Thoracic aorta (tissue), 2 donors: Measurements from ENCODE around the gene CDH23. TPM values are rescaled to one million over a fixed set of nuclear protein-coding genes. Genes with fewer than 3 reads are reported as not detected.

ENCODE experiments used
- ATAC-seq: fragments of 150-250 bp; one replicate; pipeline ENCODE4 v1.8.0; 2017; ENCODE audit warnings: low read depth; ENCODE audit not compliant: insufficient number of reproducible peaks, low FRiP score
- DNase-seq: peaks from one replicate; pipeline ENCODE4 v3.0.0-alpha.2; 2020; ENCODE audit warnings: low spot score
- H3K27ac ChIP-seq, 2 donors: fragments of 200-600 bp; sonication (generic); 1 replicate in 1 of 2; 2 replicates in 1 of 2; pipeline ENCODE4 v1.5.1; 2016; ENCODE audit warnings: mild to moderate bottlenecking in 2 of 2, moderate library complexity in 2 of 2
- H3K27me3 ChIP-seq: fragments of 200-600 bp; sonication (generic); replicated peaks from 2 replicates; pipeline ENCODE4 v1.6.0; 2016; ENCODE audit warnings: mild to moderate bottlenecking; ENCODE audit not compliant: insufficient read depth
- H3K36me3 ChIP-seq: fragments of 200-600 bp; sonication (generic); one replicate; pipeline ENCODE4 v1.5.1; 2016
- H3K4me1 ChIP-seq, 2 donors: fragments of 200-600 bp; sonication (generic); 1 replicate in 1 of 2; 2 replicates in 1 of 2; pipeline versions ENCODE4 v1.5.1 to v1.6.0; 2016; ENCODE audit warnings: low read depth in 2 of 2, mild to moderate bottlenecking in 1 of 2; ENCODE audit not compliant: control insufficient read depth in 1 of 2
- H3K4me3 ChIP-seq: fragments of 200-600 bp; sonication (generic); 2 replicates; pipeline ENCODE4 v1.5.1; 2016; ENCODE audit warnings: mild to moderate bottlenecking
- H3K9me3 ChIP-seq: fragments of 200-600 bp; sonication (generic); 2 replicates; pipeline ENCODE4 v1.5.1; 2016
- total RNA-seq, 2 donors: library from RNA; depleted of rRNA; stranded (reverse); fragments of >200 nt; gene quantifications; one replicate each; pipeline versions ENCODE4 v1.1.0 to v1.2.3, GENCODE V29; 2016
- TF ChIP-seq, protein P1 (sequence below): fragments of 200-600 bp; sonication (generic); IDR thresholded peaks from one replicate; pipeline ENCODE4 v1.5.1; 2019; ENCODE audit warnings: antibody characterized with exemption

Gene CDH23
- total RNA-seq, 2 donors from 2014 or later, result 10.6 to 10.8 TPM

DNA sequence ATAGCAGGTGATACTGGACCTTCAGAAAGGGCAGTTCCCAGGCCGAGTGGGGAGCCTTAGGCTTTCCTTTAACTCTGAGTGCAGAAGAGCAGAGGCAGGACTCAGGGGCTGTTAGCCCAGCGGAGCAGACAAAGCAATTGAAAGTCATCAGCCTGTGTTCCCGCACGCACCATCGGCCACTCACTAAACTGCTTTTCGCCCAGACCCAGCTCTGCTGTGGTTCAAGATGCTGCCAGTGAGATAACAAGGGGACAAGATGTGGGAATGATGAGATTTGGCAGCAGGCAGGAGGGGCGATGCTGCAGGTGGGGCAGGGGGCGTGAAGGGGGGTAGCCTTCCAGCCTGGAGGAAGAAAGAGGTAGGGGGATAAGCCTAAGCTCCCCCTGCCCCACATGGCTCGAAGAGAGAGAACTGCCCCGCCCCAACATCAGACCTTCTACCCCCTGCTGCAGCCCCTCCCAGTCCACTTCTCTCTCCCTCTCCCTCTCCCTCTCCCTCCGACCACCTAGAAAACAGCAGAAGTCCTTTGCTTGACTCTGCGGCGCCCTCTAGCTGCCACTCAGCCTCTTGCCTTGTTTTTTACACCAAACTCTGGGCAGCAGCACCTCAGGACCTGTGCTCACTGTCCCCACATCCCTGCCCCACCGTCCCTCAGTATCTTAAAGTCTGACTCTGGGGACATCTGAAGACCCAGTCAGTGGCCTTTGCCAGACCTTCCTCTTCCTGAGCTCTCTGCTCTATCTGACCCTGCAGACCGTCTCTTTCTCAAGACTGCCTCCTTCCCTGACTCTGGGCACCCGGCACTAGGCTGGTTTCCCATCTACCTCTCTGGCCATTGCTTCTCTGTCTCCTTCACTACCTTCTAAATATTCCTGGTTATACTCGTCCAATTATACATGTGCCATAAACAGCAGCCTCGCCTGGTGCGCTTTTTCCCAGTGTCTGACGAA lies 212.4 kb downstream of the CDH23 start:
- H3K4me1 ChIP-seq, result peaks cover 0 to 14% of the 10 kb centered on the region in 2 donors
- peak; percentile 38 for DNase-seq
- TF ChIP-seq, protein P1, sequence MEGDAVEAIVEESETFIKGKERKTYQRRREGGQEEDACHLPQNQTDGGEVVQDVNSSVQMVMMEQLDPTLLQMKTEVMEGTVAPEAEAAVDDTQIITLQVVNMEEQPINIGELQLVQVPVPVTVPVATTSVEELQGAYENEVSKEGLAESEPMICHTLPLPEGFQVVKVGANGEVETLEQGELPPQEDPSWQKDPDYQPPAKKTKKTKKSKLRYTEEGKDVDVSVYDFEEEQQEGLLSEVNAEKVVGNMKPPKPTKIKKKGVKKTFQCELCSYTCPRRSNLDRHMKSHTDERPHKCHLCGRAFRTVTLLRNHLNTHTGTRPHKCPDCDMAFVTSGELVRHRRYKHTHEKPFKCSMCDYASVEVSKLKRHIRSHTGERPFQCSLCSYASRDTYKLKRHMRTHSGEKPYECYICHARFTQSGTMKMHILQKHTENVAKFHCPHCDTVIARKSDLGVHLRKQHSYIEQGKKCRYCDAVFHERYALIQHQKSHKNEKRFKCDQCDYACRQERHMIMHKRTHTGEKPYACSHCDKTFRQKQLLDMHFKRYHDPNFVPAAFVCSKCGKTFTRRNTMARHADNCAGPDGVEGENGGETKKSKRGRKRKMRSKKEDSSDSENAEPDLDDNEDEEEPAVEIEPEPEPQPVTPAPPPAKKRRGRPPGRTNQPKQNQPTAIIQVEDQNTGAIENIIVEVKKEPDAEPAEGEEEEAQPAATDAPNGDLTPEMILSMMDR, result peak; percentile 68

DNA sequence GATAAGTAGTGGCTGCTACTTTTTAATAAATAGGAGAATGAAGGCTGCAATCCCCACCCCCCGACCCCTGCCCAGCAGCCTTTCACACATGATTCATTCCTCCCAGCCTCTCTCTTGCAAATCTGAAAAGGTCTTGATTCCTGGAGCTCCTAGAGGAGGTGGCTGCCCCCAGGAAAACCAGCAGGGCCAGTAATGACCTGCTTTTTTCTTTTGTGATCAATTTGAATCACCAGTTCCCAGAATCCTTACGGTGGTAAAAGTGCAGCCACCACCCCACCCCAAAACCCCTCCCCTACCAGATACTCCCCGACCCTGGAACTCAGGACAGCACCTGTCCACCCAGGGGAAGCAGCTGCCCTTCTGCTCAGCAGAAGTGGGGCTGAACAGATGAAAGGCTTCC lies 213.9 kb downstream of the CDH23 start:
- Histone ChIP-seq H3K4me1 (peaks cover 0 to 18% of the 10 kb centered on the region in 2 donors), H3K4me3 (no peak overlapping the region), H3K9me3 (no peaks in the 10 kb centered on the region), H3K36me3 (no peaks in the 10 kb centered on the region), H3K27me3 (no peaks in the 10 kb centered on the region), H3K27ac (no peak overlapping the region)
- no peak for DNase-seq
- TF ChIP-seq, protein P1, result no peak
- ATAC-seq, result no peak

More for the DNA sequence above, 212.4 kb downstream of the CDH23 start:
- Histone ChIP-seq H3K4me3 (no peak overlapping the region), H3K9me3 (no peaks in the 10 kb centered on the region), H3K36me3 (no peaks in the 10 kb centered on the region), H3K27ac (no peak overlapping the region), H3K27me3 (no peaks in the 10 kb centered on the region)
- no peak for ATAC-seq

DNA sequence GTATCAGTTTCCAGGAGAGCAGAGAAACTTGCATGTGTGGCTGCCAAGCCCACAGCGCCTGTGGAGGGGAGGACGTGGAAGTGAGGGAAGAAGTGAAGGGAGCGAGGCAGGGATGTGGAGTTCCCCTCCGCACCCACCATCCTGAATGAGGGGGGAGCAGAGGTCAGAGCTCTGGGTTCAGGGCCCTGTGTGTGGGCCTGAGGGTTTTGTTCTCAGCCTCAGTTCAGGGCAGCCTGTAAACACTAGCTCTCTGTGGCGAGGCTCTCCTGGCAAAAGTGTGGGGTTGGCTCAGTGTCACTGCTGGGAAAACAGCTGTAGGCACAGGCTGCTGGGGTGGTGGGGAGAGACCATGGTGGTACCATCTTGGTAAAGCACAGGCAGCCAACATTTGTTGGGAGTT lies 214.4 kb downstream of the CDH23 start:
- TF ChIP-seq, protein P1, result no peak
- no peaks in the 10 kb centered on the region for H3K27me3 ChIP-seq
- no peak overlapping the region for H3K4me3 ChIP-seq
- H3K36me3 ChIP-seq, result no peaks in the 10 kb centered on the region
- H3K9me3 ChIP-seq, result no peaks in the 10 kb centered on the region
- DNase-seq, result no peak
- no peak overlapping the region for H3K27ac ChIP-seq
- H3K4me1 ChIP-seq, result peaks cover 0 to 18% of the 10 kb centered on the region in 2 donors
- ATAC-seq, result no peak

DNA sequence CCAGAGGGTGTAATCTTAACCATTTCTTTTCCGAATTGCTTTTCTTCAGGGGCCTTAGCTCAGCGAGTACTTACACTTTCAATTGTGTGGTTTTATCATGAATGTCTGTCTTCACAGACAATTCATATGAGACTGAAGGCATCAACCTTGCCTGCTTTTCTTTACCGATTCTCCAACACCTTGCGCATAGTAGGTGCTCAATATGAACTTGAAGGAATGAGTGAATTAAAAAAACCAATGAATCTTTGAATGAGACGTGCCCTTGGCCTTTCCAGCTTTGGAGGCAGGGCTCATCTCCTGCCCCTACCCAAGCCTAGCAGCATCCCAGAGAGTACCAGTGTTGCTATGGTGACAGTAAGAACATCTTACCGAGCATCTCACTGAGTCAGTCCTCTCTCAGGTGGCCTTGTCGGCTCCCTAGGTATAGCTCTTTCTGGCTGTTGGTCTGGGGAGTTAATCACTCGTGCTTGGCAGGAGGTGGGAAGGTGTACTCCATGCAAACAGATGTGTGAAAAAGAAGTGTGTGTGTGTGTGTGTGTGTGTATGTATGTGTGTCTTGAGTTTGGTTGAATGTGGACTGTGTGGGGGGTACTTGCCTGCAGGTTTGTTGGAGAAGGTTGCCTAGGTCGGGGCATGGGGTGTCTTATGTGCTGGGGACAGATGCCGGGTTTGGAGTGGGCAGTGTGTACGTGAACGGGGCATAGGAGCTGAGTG lies 215.1 kb downstream of the CDH23 start:
- Histone ChIP-seq H3K27me3 (no peaks in the 10 kb centered on the region), H3K4me3 (no peak overlapping the region), H3K4me1 (peaks cover 0 to 18% of the 10 kb centered on the region in 2 donors), H3K36me3 (no peaks in the 10 kb centered on the region), H3K27ac (no peak overlapping the region), H3K9me3 (no peaks in the 10 kb centered on the region)
- no peak for DNase-seq
- ATAC-seq, result no peak
- TF ChIP-seq, protein P1, result no peak

DNA sequence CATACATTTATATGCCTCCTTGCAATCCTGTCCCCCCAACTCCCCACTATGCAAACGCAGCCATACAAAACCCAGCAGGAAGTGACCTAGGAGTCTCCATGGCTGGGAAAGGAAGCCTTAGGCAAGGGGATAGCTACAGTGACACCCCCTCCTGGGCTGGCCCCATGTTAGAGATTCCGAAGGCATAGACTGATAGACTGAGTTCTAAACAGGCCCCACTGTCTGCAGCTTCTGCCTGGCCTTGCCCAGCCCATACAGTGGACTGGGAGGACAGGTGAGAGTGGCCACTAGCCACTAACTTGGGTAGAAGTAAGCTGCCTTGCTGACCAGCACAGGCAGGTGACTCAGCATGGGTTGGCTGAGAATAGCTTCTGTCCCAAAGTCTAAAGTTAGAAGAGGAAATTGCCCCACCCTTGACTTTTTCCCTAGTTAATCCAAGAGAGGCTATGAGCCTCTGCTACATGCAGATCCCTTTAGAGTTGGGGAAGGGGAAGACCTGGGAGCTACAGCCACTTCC lies 216.6 kb downstream of the CDH23 start:
- TF ChIP-seq, protein P1, result no peak
- H3K27me3 ChIP-seq, result no peaks in the 10 kb centered on the region
- H3K4me1 ChIP-seq, result peaks cover 0 to 18% of the 10 kb centered on the region in 2 donors
- no peak overlapping the region for H3K27ac ChIP-seq
- DNase-seq (no peak), ATAC-seq (no peak)
- no peaks in the 10 kb centered on the region for H3K9me3 ChIP-seq
- no peaks in the 10 kb centered on the region for H3K36me3 ChIP-seq
- no peak overlapping the region for H3K4me3 ChIP-seq
